ENCODE data around the gene CCHCR1.

GRCh38 chr6:31114970-31115849, 42.4 kb downstream of the CCHCR1 start:
- TF ChIP-seq POLR2A (IDR thresholded peaks at IDR 0.05) (no peak), CTCF (IDR thresholded peaks at IDR 0.05) (peak in 4 of 6 experiments; percentile 15 to 38 (median 20))

All from esophagus squamous epithelium (tissue), 4 donors.